HFFc6 (cell line): ENCODE results near the gene MPPED1. TPM values are rescaled to one million over a fixed set of nuclear protein-coding genes. Genes with fewer than 3 reads are reported as not detected.

Source experiments
- DNase-seq: peaks from one replicate; pipeline ENCODE4 v3.0.0-alpha.2; 2018
- H3K27ac Mint-ChIP-seq: 2 replicates; pipeline ENCODE4 v1.8.0; 2020; ENCODE audit warnings: mild to moderate bottlenecking, mixed read lengths
- H3K27me3 Mint-ChIP-seq: 2 replicates; pipeline ENCODE4 v1.8.0; 2021; ENCODE audit warnings: mild to moderate bottlenecking, moderate library complexity, mixed read lengths; ENCODE audit not compliant: insufficient read depth
- H3K36me3 Mint-ChIP-seq: 2 replicates; pipeline ENCODE4 v1.8.0; 2021; ENCODE audit warnings: low read depth, mixed read lengths
- H3K4me1 Mint-ChIP-seq: 2 replicates; pipeline ENCODE4 v1.8.0; 2020; ENCODE audit warnings: low read depth, mixed read lengths
- H3K4me3 Mint-ChIP-seq: 2 replicates; pipeline ENCODE4 v1.8.0; 2020; ENCODE audit warnings: mild to moderate bottlenecking, moderate library complexity, mixed read lengths
- H3K9me3 Mint-ChIP-seq: 2 replicates; pipeline ENCODE4 v1.8.0; 2020; ENCODE audit warnings: mild to moderate bottlenecking, mixed read lengths
- total RNA-seq, 6 experiments: library from RNA; stranded (reverse); fragmentation: NEBNext Ultra II Directional; extraction: Animal tissue kit (Norgen Biotek cat#: 25700); gene quantifications; 2 replicates in 1 of 6; 3 replicates in 5 of 6; pipeline ENCODE4 v1.2.3, GENCODE V29; 2021
- TF ChIP-seq, protein P1 (sequence below): fragments of 200-600 bp; sonication (generic); IDR thresholded peaks from 2 replicates; pipeline ENCODE4 v1.5.0; 2021; ENCODE audit warnings: antibody characterized with exemption, mild to moderate bottlenecking

MPPED1 gene
- total RNA-seq, 6 experiments from 2014 or later, result not detected

DNA sequence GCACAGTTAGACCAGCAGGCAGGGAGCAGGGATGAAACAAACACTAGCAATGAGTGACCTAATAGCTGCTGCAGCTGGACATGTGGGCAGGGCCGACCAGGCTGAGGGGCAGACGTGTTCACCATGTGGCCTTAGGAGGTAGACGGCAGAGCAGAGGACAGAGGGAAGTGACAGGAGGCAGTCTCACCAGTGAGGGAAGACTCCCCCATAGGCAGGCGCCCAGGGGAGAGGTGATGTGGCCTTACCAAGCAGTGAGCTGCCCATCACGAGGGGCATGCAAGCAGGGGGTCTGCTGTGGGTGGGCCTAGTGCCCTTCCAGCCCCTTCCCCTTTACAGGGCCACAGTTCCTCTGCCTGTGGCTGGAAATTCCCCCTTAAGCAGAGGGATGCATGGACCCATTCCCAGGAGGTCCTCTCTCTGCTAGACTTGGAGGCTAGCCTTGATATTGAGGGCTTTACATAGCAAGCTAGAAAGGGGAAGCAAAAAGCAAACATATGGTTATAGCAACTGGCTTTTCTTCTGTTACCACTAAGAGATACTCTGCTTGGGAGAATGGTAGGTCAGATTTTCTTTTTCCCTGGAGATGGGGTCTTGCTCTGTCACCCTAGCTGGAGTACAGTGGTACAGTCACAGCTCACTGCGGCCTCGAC lies 67.6 kb downstream of the MPPED1 start:
- H3K36me3 Mint-ChIP-seq, result 0 out of 2 replicates have a peak, but pooled peaks cover 4% of the 10 kb centered on the region
- TF ChIP-seq, protein P1, sequence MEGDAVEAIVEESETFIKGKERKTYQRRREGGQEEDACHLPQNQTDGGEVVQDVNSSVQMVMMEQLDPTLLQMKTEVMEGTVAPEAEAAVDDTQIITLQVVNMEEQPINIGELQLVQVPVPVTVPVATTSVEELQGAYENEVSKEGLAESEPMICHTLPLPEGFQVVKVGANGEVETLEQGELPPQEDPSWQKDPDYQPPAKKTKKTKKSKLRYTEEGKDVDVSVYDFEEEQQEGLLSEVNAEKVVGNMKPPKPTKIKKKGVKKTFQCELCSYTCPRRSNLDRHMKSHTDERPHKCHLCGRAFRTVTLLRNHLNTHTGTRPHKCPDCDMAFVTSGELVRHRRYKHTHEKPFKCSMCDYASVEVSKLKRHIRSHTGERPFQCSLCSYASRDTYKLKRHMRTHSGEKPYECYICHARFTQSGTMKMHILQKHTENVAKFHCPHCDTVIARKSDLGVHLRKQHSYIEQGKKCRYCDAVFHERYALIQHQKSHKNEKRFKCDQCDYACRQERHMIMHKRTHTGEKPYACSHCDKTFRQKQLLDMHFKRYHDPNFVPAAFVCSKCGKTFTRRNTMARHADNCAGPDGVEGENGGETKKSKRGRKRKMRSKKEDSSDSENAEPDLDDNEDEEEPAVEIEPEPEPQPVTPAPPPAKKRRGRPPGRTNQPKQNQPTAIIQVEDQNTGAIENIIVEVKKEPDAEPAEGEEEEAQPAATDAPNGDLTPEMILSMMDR, result no peak
- peaks cover 5% of the 10 kb centered on the region; the same call in 1 of the 2 replicates for H3K27me3 Mint-ChIP-seq
- H3K27ac Mint-ChIP-seq, result no peak overlapping the region
- H3K4me3 Mint-ChIP-seq, result no peak overlapping the region
- no peaks in the 10 kb centered on the region for H3K4me1 Mint-ChIP-seq
- DNase-seq, result no peak
- H3K9me3 Mint-ChIP-seq, result peaks cover 39% of the 10 kb centered on the region

DNA sequence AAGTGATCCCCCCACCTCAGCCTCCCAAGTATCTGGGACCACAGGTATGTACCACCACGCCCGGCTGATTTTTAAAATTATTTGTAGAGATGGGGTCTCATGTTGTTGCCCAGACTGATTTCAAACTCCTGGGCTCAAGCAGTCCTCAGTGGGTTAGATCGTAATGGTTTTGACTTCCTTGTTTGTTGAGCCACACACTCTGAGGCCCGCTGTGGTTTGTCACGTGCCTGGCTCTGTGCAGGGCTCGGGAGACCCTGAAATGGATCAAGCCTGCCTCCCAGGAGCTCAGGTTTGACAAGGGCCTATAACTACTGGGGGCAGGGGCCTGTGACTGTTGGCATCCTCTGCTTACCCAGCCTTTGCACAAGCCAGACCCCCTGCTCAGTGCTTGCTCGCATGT lies 68.1 kb downstream of the MPPED1 start:
- TF ChIP-seq, protein P1, result no peak
- DNase-seq, result no peak
- peaks cover 34% of the 10 kb centered on the region for H3K9me3 Mint-ChIP-seq
- no peak overlapping the region for H3K27ac Mint-ChIP-seq
- H3K36me3 Mint-ChIP-seq, result 0 out of 2 replicates have a peak, but pooled peaks cover 4% of the 10 kb centered on the region
- H3K4me1 Mint-ChIP-seq, result no peaks in the 10 kb centered on the region
- no peak overlapping the region for H3K4me3 Mint-ChIP-seq
- H3K27me3 Mint-ChIP-seq, result peaks cover 5% of the 10 kb centered on the region; the same call in 1 of the 2 replicates

DNA sequence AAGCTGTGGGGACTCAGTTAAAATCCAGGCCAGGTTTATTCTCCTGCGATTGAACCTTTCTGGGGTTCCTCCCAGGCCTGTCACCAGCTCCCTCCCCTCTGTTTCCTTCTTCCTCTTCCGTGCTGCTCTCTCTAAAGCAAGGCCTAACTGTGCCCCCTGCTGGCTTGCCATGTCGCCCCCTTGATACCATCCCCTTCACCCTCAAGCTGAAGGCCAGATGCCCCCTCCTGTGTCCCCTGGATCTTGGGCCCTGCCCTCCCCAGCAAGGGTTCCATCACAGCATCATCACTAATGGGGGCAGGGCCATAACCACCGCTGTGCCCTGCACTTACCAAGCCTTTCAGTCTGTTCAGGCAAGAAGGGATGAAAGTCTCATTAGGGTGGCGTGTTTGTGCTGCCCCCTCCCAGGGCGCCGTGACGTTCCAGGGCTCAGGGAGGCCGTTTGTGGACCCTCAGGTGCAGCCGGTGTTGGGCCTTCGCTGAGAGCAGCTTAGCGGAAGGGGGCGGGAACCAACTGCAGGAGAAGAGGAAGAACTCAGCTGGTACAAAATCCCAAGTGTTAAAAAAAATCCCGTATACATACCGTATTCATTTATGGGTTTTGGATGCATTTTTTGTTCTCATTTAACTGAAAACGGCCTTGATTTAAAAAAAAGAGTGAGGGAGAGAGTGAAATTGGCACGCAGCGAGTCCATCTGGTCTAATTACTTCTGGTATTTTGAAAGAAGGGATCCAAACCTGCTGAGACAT lies 69.9 kb downstream of the MPPED1 start:
- TF ChIP-seq, protein P1, result no peak
- Mint-ChIP-seq H3K27ac (no peak overlapping the region), H3K4me1 (no peaks in the 10 kb centered on the region), H3K9me3 (peaks cover 34% of the 10 kb centered on the region), H3K36me3 (peaks cover 5% of the 10 kb centered on the region), H3K4me3 (no peak overlapping the region), H3K27me3 (peaks cover 5% of the 10 kb centered on the region)
- DNase-seq, result no peak

DNA sequence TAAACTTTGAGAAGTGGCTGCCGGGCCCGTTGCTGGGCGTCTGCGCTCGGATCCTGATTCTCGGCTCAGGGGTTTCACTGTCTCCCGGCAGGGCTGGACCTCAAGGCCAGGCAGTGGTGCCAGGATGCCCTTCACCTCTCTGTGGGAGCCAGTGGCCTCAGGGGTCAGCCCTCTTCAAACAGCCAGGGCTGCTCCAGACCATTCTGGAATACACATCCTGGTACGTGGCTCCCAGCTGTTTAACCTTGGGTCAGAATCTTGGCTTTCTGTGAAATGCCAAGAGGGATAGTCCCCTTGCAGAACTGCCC lies 70.5 kb downstream of the MPPED1 start:
- Mint-ChIP-seq H3K27me3 (peaks cover 7% of the 10 kb centered on the region), H3K4me3 (no peak overlapping the region), H3K4me1 (no peaks in the 10 kb centered on the region), H3K27ac (no peak overlapping the region), H3K9me3 (peaks cover 40% of the 10 kb centered on the region), H3K36me3 (peaks cover 10% of the 10 kb centered on the region)
- TF ChIP-seq, protein P1, result no peak
- no peak for DNase-seq

DNA sequence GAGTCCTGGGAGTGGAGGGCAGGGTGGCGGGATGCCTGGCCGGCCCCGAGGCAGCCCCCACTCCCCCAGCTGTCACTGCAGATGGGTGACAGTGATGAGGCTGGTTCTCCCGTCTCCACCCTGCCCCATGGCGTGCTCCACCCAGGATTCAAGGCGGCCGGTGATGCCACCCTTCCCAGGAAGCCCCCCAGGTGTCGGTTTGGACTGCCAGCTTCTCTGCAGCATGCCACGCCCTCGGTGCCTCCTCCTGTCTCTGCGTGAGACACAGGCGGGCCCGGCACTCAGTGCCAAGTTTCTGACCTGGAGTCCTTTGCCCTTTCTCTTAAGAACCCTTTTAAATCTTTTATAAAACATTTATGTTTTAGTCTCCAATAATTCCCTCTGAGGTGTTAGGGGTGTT lies 71.5 kb downstream of the MPPED1 start:
- Mint-ChIP-seq H3K9me3 (peaks cover 35% of the 10 kb centered on the region), H3K4me3 (no peak overlapping the region), H3K4me1 (no peaks in the 10 kb centered on the region), H3K27me3 (peaks cover 4% of the 10 kb centered on the region), H3K36me3 (peaks cover 11% of the 10 kb centered on the region), H3K27ac (no peak overlapping the region)
- no peak for DNase-seq
- TF ChIP-seq, protein P1, result no peak
